Kidney epithelial cell (primary cell): ENCODE measurements around the gene PRRC2B. TPM values are rescaled to one million over a fixed set of nuclear protein-coding genes. Genes with fewer than 3 reads are reported as not detected.
A peak's percentile ranks its signal among the peaks of the same experiment; 100 is the strongest.

Experiments
- DNase-seq: peaks from one replicate; pipeline ENCODE4 v3.0.0-alpha.2; 2010; ENCODE audit warnings: low read depth
- H3K27me3 ChIP-seq: 2 replicates; pipeline ENCODE4 v1.6.0; 2011; ENCODE audit warnings: low read length; ENCODE audit not compliant: control insufficient read depth, insufficient read depth
- H3K36me3 ChIP-seq: 2 replicates; pipeline ENCODE4 v1.5.1; 2011; ENCODE audit warnings: low read length; ENCODE audit not compliant: control insufficient read depth, insufficient read depth
- H3K4me3 ChIP-seq: 2 replicates; pipeline ENCODE4 v1.5.1; 2011; ENCODE audit warnings: low read depth, mild to moderate bottlenecking, control low read depth, low read length
- CTCF ChIP-seq: IDR thresholded peaks from 2 replicates; pipeline ENCODE4 v1.5.1; 2011; ENCODE audit warnings: mild to moderate bottlenecking, moderate library complexity, low read length, control low read depth, inconsistent platforms; ENCODE audit not compliant: insufficient read depth, poor library complexity, severe bottlenecking
- total RNA-seq: library from RNA; depleted of rRNA; stranded (reverse); fragments of >200 nt; gene quantifications from 2 replicates; pipeline ENCODE4 v1.2.3, GENCODE V29; 2015

The PRRC2B gene
- total RNA-seq, 1 donor from 2014 or later, result 158 TPM

- H3K27me3 ChIP-seq, result no peaks in the 10 kb centered on the region
- no peaks in the 10 kb centered on the region for H3K36me3 ChIP-seq
- no peak overlapping the region for H3K4me3 ChIP-seq
- DNase-seq, result no peak
- no peak for TF ChIP-seq CTCF
These were observed 27.8 kb downstream of the PRRC2B start for GRCh38 chr9:131421691-131422090.

GRCh38 chr9:131422241-131422792, 28.4 kb downstream of the PRRC2B start:
- peak; percentile 29 for TF ChIP-seq CTCF
- no peaks in the 10 kb centered on the region for H3K27me3 ChIP-seq
- H3K36me3 ChIP-seq, result no peaks in the 10 kb centered on the region
- no peak overlapping the region for H3K4me3 ChIP-seq
- no peak for DNase-seq

- Histone ChIP-seq H3K36me3 (no peaks in the 10 kb centered on the region), H3K27me3 (no peaks in the 10 kb centered on the region), H3K4me3 (no peak overlapping the region)
- no peak for TF ChIP-seq CTCF
- peak; percentile 99 for DNase-seq
These were observed 29.3 kb downstream of the PRRC2B start for GRCh38 chr9:131423171-131423581.

DNA sequence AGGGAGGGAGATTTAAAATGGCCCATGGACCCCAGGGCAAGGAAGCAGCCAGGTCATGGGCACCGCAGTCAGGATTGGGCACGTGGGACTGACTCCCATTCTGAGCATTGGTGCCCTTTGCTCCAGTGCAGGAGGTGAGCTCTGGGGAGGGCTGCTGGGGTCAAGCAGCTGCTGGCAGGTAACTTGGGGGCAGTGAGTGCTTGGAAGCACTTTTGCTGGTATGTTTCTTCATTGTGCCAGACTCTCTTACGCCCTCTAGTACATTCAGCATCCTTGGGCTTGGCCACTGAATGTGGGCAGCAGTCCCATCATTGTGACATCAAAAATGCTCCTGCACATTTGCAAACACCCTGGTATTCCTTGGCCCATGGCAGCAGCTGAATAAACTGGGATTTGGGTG, 32.7 kb downstream of the PRRC2B start:
- Histone ChIP-seq H3K27me3 (no peaks in the 10 kb centered on the region), H3K36me3 (no peaks in the 10 kb centered on the region), H3K4me3 (no peak overlapping the region)
- no peak for DNase-seq
- no peak for TF ChIP-seq CTCF

GRCh38 chr9:131429121-131430012, 35.5 kb downstream of the PRRC2B start:
- Histone ChIP-seq H3K4me3 (no peak overlapping the region), H3K36me3 (peaks cover 6% of the 10 kb centered on the region), H3K27me3 (no peaks in the 10 kb centered on the region)
- no peak for TF ChIP-seq CTCF
- DNase-seq, result no peak
